HepG2 (cell line): ENCODE data around the gene ISOC2. TPM values are rescaled to one million over a fixed set of nuclear protein-coding genes. Genes with fewer than 3 reads are reported as not detected.

Source experiments
- ARID5B ChIP-seq: IDR thresholded peaks from 2 replicates; pipeline ENCODE4 v1.4.0; 2020; ENCODE audit warnings: mild to moderate bottlenecking, missing genetic modification reagents
- CREM ChIP-seq, 2 experiments: sonication (generic) in 1 of 2; formaldehyde crosslinking in 1 of 2; IDR thresholded peaks; 2 replicates each; pipeline versions ENCODE4 v1.4.0 to v1.6.1; 2016 to 2020; ENCODE audit warnings: antibody characterized with exemption in 1 of 2, mild to moderate bottlenecking in 1 of 2, missing genetic modification reagents in 1 of 2
- HMG20B ChIP-seq: conservative IDR thresholded peaks from 2 replicates; pipeline ENCODE4 v1.6.1; 2016; ENCODE audit warnings: missing genetic modification reagents, missing compliant biosample characterization
- LCORL ChIP-seq, 2 experiments: fragments of 450-650 bp in 1 of 2; sonication (generic) in 1 of 2; formaldehyde crosslinking in 1 of 2; IDR thresholded peaks; 2 replicates each; pipeline versions ENCODE4 v1.5.0 to v1.6.1; 2017 to 2020; ENCODE audit warnings: antibody characterized with exemption in 1 of 2, missing genetic modification reagents in 1 of 2
- MBD4 ChIP-seq: IDR thresholded peaks from 2 replicates; pipeline ENCODE4 v1.6.1; 2012; ENCODE audit warnings: low read length, inconsistent platforms, borderline replicate concordance
- MTA1 ChIP-seq: sonication (generic); formaldehyde crosslinking; IDR thresholded peaks from 2 replicates; pipeline ENCODE4 v1.4.0; 2020; ENCODE audit warnings: missing genetic modification reagents, mild to moderate bottlenecking, borderline replicate concordance
- MYNN ChIP-seq: sonication (generic); formaldehyde crosslinking; IDR thresholded peaks from 2 replicates; pipeline ENCODE4 v1.4.0; 2020; ENCODE audit warnings: mild to moderate bottlenecking, low read depth, missing genetic modification reagents
- NFE2L2 ChIP-seq: fragments of 150-350 bp; IDR thresholded peaks from 2 replicates; pipeline ENCODE4 v1.6.1; 2014; ENCODE audit warnings: low read length
- NFRKB ChIP-seq: fragments of 450-650 bp; IDR thresholded peaks from 2 replicates; pipeline ENCODE4 v1.6.1; 2017
- PCBP1 ChIP-seq: fragments of 200-400 bp; formaldehyde crosslinking; IDR thresholded peaks from 2 replicates; pipeline ENCODE4 v1.6.1; 2017; ENCODE audit warnings: mild to moderate bottlenecking, low read depth, low read length, borderline replicate concordance
- ZNF503 ChIP-seq: sonication (generic); formaldehyde crosslinking; IDR thresholded peaks from 2 replicates; pipeline ENCODE4 v1.4.0; 2020; ENCODE audit warnings: missing genetic modification reagents
- ZNF737 ChIP-seq: sonication (generic); formaldehyde crosslinking; IDR thresholded peaks from 2 replicates; pipeline ENCODE4 v1.5.0; 2020; ENCODE audit warnings: missing genetic modification reagents, mild to moderate bottlenecking, borderline replicate concordance
- ZNF83 ChIP-seq: sonication (generic); formaldehyde crosslinking; IDR thresholded peaks from 2 replicates; pipeline ENCODE4 v1.4.0; 2020; ENCODE audit warnings: missing genetic modification reagents, mild to moderate bottlenecking, borderline replicate concordance
- polyA plus RNA-seq, 8 experiments: library from polyadenylated mRNA; depleted of rRNA in 3 of 8; stranded (reverse) in 7 of 8; unstranded in 1 of 8; fragments of >200 nt; fragmentation: Illumina TruSeq in 4 of 8; extraction: Trizol in 4 of 8; gene quantifications; 2 replicates each; pipeline versions ENCODE4 v1.2.1 to v1.2.3, GENCODE V29; 2011 to 2016; ENCODE audit warnings: low read depth in 4 of 8, missing spikeins in 1 of 8, mixed read lengths in 1 of 8; ENCODE audit not compliant: insufficient read depth in 1 of 8
- total RNA-seq, 5 experiments: library from RNA; depleted of rRNA; stranded (reverse); fragments of >200 nt; fragmentation: Illumina TruSeq; extraction: Trizol; gene quantifications; 2 replicates each; pipeline ENCODE4 v1.2.3, GENCODE V29; 2016; ENCODE audit warnings: low read depth in 1 of 5
- TF ChIP-seq, protein P1 (sequence below): sonication (generic); formaldehyde crosslinking; IDR thresholded peaks from 2 replicates; pipeline ENCODE4 v1.4.0; 2020; ENCODE audit warnings: missing genetic modification reagents
- TF ChIP-seq, protein P2 (sequence below): sonication (generic); formaldehyde crosslinking; IDR thresholded peaks from 2 replicates; pipeline ENCODE4 v1.5.1; 2020; ENCODE audit warnings: mild to moderate bottlenecking, moderate library complexity, missing genetic modification reagents

The ISOC2 gene
- total and polyA plus RNA-seq, 2 of the 13 experiments (the other 11 are each of a cell fraction or from before 2014, with no cell fraction given) = 76.8 to 105 TPM

DNA sequence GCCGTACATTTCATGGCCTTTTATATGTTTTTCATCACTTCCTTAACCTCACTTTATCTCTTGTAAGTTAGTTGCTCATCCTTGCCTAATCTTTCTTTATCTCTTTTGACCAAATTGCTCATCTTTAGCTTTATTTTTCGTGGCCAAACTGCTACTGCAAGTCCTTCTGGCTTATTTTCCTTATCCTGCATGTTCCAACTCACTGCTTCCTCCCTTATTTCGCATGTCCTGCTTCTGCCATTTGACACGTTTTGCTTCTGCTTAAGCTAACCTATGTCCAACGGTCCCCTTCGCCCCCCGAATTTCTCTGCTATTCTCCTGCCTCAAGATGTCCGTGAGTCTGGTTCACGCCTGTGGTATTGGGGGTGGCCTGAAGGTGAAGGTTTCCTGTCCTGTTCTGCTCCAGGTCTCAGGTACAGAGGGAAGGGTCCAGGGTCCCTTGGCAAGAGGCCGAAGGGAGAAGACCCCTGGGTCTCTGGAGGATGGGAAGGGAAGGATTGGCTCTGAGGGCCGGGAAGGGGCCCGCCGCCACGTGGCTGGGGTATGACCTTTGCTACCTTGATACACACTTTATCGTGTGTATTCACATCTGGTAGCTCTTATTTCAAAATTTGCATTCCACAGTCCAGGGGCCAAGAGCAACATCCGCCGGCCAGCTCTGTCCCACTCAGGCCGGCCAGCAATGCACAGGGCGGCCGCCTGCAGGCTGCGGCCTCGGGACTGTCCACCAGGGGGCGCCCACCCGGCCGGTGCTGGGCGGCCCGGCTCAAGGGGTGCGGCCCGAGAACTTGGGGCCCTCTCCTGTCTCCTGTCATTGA lies 6.0 kb upstream of the ISOC2 start (continued):
- TF ChIP-seq PCBP1 (no peak), NFE2L2 (no peak), LCORL (IDR thresholded peaks at IDR 0.05) (no peak), LCORL (CRISPR knock-in tag; IDR thresholded peaks at IDR 0.05) (peak; percentile 51; the same call in 1 of the 2 replicates), ARID5B (CRISPR knock-in tag) (peak; percentile 28; the same call in 1 of the 2 replicates), MTA1 (CRISPR knock-in tag) (no peak), ZNF737 (CRISPR knock-in tag) (0 out of 2 replicates have a peak, but pooled peaks have one; percentile 38), HMG20B (no peak), MBD4 (no peak), ZNF83 (CRISPR knock-in tag) (no peak), CREM (IDR thresholded peaks at IDR 0.05) (no peak), CREM (CRISPR knock-in tag; IDR thresholded peaks at IDR 0.05) (no peak), MYNN (CRISPR knock-in tag) (no peak), NFRKB (no peak), ZNF503 (CRISPR knock-in tag) (no peak)
- TF ChIP-seq, protein P1, sequence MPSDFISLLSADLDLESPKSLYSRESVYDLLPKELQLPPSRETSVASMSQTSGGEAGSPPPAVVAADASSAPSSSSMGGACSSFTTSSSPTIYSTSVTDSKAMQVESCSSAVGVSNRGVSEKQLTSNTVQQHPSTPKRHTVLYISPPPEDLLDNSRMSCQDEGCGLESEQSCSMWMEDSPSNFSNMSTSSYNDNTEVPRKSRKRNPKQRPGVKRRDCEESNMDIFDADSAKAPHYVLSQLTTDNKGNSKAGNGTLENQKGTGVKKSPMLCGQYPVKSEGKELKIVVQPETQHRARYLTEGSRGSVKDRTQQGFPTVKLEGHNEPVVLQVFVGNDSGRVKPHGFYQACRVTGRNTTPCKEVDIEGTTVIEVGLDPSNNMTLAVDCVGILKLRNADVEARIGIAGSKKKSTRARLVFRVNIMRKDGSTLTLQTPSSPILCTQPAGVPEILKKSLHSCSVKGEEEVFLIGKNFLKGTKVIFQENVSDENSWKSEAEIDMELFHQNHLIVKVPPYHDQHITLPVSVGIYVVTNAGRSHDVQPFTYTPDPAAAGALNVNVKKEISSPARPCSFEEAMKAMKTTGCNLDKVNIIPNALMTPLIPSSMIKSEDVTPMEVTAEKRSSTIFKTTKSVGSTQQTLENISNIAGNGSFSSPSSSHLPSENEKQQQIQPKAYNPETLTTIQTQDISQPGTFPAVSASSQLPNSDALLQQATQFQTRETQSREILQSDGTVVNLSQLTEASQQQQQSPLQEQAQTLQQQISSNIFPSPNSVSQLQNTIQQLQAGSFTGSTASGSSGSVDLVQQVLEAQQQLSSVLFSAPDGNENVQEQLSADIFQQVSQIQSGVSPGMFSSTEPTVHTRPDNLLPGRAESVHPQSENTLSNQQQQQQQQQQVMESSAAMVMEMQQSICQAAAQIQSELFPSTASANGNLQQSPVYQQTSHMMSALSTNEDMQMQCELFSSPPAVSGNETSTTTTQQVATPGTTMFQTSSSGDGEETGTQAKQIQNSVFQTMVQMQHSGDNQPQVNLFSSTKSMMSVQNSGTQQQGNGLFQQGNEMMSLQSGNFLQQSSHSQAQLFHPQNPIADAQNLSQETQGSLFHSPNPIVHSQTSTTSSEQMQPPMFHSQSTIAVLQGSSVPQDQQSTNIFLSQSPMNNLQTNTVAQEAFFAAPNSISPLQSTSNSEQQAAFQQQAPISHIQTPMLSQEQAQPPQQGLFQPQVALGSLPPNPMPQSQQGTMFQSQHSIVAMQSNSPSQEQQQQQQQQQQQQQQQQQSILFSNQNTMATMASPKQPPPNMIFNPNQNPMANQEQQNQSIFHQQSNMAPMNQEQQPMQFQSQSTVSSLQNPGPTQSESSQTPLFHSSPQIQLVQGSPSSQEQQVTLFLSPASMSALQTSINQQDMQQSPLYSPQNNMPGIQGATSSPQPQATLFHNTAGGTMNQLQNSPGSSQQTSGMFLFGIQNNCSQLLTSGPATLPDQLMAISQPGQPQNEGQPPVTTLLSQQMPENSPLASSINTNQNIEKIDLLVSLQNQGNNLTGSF (CRISPR knock-in tag) = no peak
- TF ChIP-seq, protein P2, sequence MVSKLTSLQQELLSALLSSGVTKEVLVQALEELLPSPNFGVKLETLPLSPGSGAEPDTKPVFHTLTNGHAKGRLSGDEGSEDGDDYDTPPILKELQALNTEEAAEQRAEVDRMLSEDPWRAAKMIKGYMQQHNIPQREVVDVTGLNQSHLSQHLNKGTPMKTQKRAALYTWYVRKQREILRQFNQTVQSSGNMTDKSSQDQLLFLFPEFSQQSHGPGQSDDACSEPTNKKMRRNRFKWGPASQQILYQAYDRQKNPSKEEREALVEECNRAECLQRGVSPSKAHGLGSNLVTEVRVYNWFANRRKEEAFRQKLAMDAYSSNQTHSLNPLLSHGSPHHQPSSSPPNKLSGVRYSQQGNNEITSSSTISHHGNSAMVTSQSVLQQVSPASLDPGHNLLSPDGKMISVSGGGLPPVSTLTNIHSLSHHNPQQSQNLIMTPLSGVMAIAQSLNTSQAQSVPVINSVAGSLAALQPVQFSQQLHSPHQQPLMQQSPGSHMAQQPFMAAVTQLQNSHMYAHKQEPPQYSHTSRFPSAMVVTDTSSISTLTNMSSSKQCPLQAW (CRISPR knock-in tag) = peak; percentile 45; the same call in 1 of the 2 replicates
